Renal pelvis (tissue), 12 donors: Measurements from ENCODE around the gene CTSD. TPM values are rescaled to one million over a fixed set of nuclear protein-coding genes. Genes with fewer than 3 reads are reported as not detected.
A peak's percentile ranks its signal among the peaks of the same experiment; 100 is the strongest.
"Not testable (repeated sequence)": the region's sequence is repeated elsewhere in the genome, so short reads cannot be mapped to it uniquely, and the experiment has no call there.

Source experiments
- DNase-seq: peaks from one replicate; pipeline ENCODE4 v3.0.0-alpha.2; 2013
- long read RNA-seq, 16 experiments: transcript quantifications; one replicate each; lab custom pipeline, GENCODE V29; 2026
- polyA plus RNA-seq, 3 donors: library from polyadenylated mRNA; unstranded; fragments of 120-200 nt; gene quantifications; one replicate each; pipeline ENCODE4 v1.2.1, GENCODE V29; 2013; ENCODE audit not compliant: insufficient read length in 3 of 3

Gene CTSD
- 100 to 1,000 TPM; 226 to 268 (median 263) TPM for polyA plus RNA-seq
- long read RNA-seq, donor 1, transcript CTSD-201 (9 exons, 2,123 nt) = major isoform, 92 of 136 reads
- long read RNA-seq, donor 1, partial matches to known transcripts = 43 of 136 reads
- long read RNA-seq, donor 1, other reads (novel, unspliced or antisense) = 0 of 136 reads
- long read RNA-seq, donor 2, transcript CTSD-201 (9 exons, 2,123 nt) = major isoform, 118 of 198 reads
- long read RNA-seq, donor 2, partial matches to known transcripts = 78 of 198 reads
- long read RNA-seq, donor 2, other reads (novel, unspliced or antisense) = 0 of 198 reads
- long read RNA-seq, donor 3, transcript CTSD-201 (9 exons, 2,123 nt) = major isoform, 94 of 155 reads
- long read RNA-seq, donor 3, partial matches to known transcripts = 58 of 155 reads
- long read RNA-seq, donor 3, other reads (novel, unspliced or antisense) = 0 of 155 reads
- long read RNA-seq, donor 4, transcript CTSD-201 (9 exons, 2,123 nt) = major isoform, 111 of 207 reads
- long read RNA-seq, donor 4, partial matches to known transcripts = 95 of 207 reads
- long read RNA-seq, donor 4, other reads (novel, unspliced or antisense) = 0 of 207 reads
- long read RNA-seq, donor 5, transcript CTSD-201 (9 exons, 2,123 nt) = major isoform, 44 of 52 reads
- long read RNA-seq, donor 5, partial matches to known transcripts = 8 of 52 reads
- long read RNA-seq, donor 5, other reads (novel, unspliced or antisense) = 0 of 52 reads
- long read RNA-seq, donor 6, transcript CTSD-201 (9 exons, 2,123 nt) = major isoform, 69 of 133 reads
- long read RNA-seq, donor 6, partial matches to known transcripts = 63 of 133 reads
- long read RNA-seq, donor 6, other reads (novel, unspliced or antisense) = 0 of 133 reads
- long read RNA-seq, donor 7, transcript CTSD-201 (9 exons, 2,123 nt) = major isoform, 125 of 170 reads
- long read RNA-seq, donor 7, partial matches to known transcripts = 44 of 170 reads
- long read RNA-seq, donor 7, other reads (novel, unspliced or antisense) = 0 of 170 reads
- long read RNA-seq, donor 8, transcript CTSD-201 (9 exons, 2,123 nt) = major isoform, 38 of 68 reads
- long read RNA-seq, donor 8, partial matches to known transcripts = 30 of 68 reads
- long read RNA-seq, donor 8, other reads (novel, unspliced or antisense) = 0 of 68 reads
- long read RNA-seq, donor 9, transcript CTSD-201 (9 exons, 2,123 nt) = major isoform, 138 of 240 reads
- long read RNA-seq, donor 9, partial matches to known transcripts = 99 of 240 reads
- long read RNA-seq, donor 9, other reads (novel, unspliced or antisense) = 0 of 240 reads
- long read RNA-seq, donor 10, transcript CTSD-201 (9 exons, 2,123 nt) = major isoform, 82 of 166 reads
- long read RNA-seq, donor 10, partial matches to known transcripts = 84 of 166 reads
- long read RNA-seq, donor 10, other reads (novel, unspliced or antisense) = 0 of 166 reads
- long read RNA-seq, donor 11, transcript CTSD-201 (9 exons, 2,123 nt) = major isoform, 76 of 91 reads
- long read RNA-seq, donor 11, partial matches to known transcripts = 15 of 91 reads
- long read RNA-seq, donor 11, other reads (novel, unspliced or antisense) = 0 of 91 reads
- long read RNA-seq, donor 12, transcript CTSD-201 (9 exons, 2,123 nt) = major isoform, 113 of 203 reads
- long read RNA-seq, donor 12, partial matches to known transcripts = 88 of 203 reads
- long read RNA-seq, donor 12, other reads (novel, unspliced or antisense) = 0 of 203 reads
- long read RNA-seq, donor 13, transcript CTSD-201 (9 exons, 2,123 nt) = major isoform, 40 of 61 reads
- long read RNA-seq, donor 13, partial matches to known transcripts = 20 of 61 reads
- long read RNA-seq, donor 13, other reads (novel, unspliced or antisense) = 0 of 61 reads
- long read RNA-seq, donor 14 = 0 reads
- long read RNA-seq, donor 15, transcript CTSD-201 (9 exons, 2,123 nt) = major isoform, 149 of 275 reads
- long read RNA-seq, donor 15, partial matches to known transcripts = 124 of 275 reads
- long read RNA-seq, donor 15, other reads (novel, unspliced or antisense) = 0 of 275 reads
- long read RNA-seq, donor 16, transcript CTSD-201 (9 exons, 2,123 nt) = major isoform, 125 of 198 reads
- long read RNA-seq, donor 16, partial matches to known transcripts = 72 of 198 reads
- long read RNA-seq, donor 16, other reads (novel, unspliced or antisense) = 0 of 198 reads

DNA sequence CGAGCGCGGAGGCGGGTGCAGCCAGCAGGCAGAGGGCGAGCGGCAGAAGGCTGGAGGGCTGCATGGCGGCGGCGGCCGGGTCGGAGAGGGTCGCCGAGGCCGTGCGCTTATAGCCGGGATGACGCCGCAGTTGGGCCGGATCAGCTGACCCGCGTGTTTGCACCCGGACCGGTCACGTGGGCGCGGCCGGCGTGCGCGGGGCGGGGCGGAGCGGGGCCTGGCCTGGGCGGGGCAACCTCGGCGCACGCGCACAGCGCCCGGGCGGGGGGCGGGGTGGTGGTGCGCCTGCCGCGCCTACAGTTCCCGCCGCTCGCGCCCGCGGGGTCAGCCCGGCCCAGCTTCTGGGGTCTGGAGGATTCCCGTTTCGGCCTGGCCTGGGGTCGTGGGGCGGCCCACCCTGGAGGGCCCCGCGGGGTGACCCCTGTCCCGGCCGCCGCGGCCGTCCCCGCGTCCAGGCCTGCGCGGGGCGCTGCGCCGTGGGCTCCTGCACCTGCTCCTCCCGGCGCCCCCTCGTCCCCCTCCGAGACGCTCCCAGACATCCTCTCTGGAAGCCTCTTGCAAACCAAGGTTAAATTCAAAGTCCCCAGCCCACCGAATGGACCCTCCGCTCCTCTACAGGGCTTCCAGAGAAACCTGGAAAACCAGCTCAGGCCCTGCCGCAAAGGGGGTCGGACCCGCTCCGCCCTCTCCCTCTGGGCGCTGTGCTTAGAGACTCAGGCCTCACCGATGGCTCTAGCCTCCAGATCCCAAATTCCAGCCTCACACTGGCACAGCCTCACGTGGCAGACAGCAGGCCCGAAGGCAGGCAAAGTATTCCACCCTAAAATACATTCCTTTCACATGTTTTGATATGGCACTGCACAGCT is at the start of gene CTSD:
TSS of gene CTSD (minus strand) at position 132 of the 866 bp plus-strand sequence. CDS start at position 64, 68 bp downstream.
- peak; percentile 69 for DNase-seq

- DNase-seq = not testable (repeated sequence)
Observed at GRCh38 chr11:1813356-1813755, 49.6 kb upstream of the CTSD start.

DNA sequence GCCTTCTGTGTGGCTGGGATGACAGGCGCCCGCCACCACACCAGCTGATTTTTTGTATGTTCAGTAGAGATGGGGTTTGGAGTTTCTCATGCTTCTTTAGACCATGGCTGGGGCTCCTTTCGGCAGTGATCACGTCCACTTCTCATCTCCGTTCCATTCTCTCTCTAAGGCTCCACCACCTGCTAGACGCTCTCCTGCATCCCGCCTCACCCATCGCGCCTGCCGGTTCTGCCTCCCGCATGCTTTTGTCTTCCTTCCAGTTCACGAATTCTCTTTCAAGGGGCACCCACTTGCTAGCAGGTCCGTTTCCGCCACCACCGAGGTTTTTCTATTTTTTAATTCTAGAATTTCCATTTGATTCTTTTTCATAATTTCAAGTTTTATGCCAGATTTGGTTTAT is 49.1 kb upstream of the CTSD start:
- DNase-seq = no peak

GRCh38 chr11:1812274-1812673 is 48.5 kb upstream of the CTSD start:
- DNase-seq = no peak

DNA sequence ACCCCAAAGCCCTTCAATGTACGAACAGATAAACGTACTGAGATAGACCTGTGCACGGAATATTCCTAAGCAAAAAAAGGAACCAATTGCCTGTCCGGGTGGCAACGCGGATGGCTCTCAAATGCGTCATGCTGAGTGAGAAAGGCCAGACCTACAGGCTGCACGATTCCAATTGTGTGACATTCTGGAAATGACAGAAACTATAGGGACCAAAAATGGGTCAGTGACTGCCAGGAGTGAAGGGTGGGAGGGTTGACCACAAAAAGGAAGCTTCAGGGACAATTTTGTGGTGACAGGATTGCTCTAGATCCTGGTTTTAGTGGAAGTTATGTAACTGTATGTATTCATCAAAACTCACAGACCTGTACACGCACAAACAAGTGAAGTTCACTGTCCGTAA is 47.0 kb upstream of the CTSD start:
- DNase-seq = no peak

DNA sequence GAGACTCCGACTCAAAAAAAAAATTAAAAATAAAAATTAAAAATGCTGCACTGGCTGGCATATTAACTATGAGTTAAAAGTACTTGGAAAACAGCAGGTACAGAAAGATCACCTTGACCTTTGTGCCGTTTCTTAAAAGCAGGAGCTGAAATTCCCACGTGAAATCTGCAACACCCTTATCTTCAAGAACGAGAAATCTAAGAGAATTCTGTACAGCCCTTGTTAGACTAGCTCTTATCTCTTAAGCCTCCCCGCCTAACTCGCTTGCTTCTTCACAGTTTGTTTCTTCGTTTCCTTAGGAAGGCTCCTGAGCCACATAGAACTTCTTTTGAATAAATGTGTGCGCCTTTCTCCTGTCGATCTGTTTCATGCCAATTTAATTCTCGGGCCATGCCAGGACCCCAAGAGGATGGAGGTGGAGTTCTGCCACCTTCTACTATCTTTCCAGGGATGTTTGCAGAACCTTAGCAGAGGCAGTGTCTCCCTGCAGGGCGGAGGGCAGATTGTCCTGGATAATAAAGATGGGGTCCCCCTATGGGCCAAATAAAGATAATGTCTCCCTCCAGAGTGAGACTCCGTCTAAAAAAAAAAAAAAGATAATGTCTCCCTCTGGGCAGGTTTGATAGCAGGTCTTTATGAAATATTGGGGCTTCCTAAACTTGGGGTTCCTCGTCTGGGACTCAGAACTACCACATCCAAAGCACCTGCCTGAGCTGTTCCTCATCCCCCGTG is 43.7 kb upstream of the CTSD start:
- DNase-seq = no peak

- DNase-seq = no peak
Observed at GRCh38 chr11:1805525-1805924, 41.8 kb upstream of the CTSD start.

DNA sequence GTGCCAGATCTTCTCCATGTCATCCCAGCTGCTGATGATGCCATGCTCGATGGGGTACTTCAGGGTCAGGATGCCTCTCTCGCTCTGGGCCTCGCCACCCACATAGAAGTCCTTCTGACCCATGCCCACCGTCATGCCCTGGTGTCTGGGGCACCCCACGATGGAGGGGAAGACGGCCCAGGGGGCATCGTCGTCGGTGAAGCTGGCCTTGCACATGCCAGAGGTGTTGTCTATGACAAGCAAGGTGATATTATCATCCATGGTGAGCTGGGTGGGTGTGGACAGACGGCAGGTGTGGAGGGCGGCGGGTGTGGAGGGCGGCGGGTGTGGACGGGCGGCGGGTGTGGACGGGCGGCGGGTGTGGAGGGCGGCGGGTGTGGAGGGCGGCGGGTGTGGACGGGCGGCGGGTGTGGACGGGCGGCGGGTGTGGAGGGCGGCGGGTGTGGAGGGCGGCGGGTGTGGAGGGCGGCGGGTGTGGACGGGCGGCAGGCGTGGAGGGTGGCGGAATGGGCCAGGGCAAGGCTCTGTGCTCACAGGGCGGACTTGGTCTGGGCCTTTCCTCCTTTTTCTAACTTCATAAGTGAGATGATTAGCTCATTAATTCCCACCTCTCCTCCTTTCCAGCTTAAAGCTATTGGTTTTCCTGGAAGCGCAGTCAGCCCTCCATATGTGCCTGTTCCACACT is 40.2 kb upstream of the CTSD start:
- not testable (repeated sequence) for DNase-seq

- DNase-seq = no peak
Observed at GRCh38 chr11:1803246-1803645, 39.5 kb upstream of the CTSD start.

DNA sequence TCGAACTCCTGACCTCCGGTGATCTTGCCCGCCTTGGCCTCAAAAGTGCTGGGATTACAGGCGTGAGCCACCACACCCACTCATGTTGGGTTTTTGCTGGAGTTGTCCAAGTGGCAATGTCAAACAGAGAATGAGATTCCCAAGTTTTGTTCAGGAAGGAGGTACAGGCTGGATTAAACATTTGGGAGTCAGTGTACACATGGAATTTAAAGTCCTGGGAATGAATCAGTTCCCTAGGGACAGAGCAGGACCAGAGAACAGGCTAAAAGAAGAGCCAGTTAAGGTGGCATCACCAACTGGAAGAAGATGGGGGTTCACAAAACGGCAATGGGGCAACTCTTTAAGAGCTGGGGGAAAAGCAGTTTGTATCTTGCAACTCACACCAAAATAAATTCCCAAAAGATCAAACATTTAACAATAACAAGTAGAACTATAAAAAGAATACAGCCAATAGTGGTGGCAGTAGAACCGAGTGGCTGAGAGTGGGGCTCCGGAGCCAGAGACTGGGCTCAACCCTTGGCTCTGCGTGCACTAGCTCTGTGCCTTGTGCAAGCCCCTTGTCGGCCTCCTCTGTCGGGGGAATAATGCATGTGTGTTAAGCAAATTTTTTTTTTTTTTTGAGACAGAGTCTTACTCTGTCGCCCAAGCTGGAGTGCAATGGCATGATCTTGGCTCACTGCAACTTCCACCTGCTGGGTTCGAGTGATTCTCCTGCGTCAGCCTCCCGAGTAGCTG is 33.8 kb upstream of the CTSD start:
- DNase-seq = no peak

DNA sequence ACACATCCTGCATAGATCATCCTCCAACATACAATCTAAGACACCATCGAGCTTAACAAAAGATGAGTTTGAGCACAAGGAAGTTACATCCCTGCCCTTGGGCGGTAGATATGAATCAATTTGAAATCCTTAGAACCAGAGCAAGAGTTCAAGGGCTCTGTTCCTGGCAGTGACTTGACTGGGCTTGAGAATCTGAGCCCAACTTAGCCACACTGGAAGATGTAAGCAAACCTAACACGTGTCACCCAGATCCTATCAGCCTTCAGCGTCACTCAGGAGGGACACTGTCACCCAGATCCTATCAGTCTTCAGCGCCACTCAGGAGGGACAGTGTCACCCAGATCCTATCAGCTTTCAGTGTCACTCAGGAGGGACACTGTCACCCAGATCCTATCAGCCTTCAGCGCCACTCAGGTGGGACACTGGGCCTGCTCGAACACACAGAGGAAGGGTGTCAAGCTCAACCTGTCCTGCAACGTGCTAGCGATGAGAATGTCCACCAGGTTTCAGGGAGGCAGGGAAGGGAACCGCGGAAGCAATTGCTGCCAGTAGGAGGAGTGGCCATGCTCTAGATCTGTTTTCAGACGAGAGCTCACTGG is 32.8 kb upstream of the CTSD start:
- no peak for DNase-seq

DNA sequence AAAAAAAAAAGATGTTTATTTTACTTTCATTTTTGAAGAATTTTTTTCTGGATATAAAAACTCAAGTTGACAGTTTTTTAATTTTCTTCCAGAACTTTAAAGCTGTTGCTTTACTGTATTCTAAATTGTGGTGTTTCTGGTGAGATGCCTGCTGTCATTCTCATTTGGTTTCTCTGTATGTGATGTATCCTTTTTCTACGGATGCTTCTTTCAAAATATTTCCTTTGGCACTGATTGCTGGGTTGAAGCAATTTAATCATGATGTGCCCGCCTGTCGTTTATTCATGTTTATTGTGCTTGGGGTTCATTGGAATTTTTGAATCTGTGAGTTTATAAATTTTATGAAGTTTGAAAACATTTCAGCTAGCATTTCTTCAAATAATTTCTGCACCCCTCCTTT is 29.4 kb upstream of the CTSD start:
- DNase-seq = no peak

- DNase-seq = no peak
Observed at GRCh38 chr11:1792461-1792860, 28.7 kb upstream of the CTSD start.

DNA sequence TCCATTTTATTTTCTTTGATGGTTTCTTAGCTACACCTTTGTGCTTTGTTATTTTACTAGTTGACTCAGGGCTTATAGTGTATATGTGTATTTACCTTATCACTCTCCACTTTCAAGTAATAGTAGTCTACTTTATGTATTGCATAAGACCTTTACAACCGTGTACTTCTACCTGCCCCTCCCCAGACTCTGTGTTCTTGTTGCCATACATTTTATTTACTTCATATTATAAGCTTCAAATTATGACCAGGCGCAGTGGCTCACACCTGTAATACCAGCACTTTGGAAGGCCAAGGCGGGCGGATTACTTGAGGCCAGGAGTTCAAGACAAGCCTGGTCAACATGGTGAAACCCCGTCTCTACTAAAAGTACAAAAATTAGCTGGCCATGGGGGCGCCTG is 28.2 kb upstream of the CTSD start:
- no peak for DNase-seq

DNA sequence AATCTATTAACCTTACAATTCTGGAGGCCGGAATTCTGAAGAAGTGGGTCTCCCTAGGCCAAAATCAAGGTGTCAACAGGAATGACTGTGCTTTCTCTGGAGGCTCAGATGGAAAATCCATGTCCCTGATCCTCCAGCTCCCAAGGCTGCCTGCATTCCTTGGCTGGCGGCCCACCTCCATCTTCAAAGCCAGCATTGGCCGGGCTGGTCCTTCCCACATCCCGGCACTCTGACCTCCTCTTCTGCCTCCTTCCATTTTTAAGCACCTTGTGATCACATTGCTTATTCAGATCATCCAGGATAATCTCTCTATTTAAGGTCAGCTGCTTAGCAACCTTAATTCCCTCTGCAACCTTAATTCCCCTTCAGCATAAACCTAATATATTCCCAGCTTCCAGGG is 22.7 kb upstream of the CTSD start:
- no peak for DNase-seq

GRCh38 chr11:1785749-1786413 is 22.2 kb upstream of the CTSD start:
- DNase-seq = no peak
